ENCODE results near the gene PSMB8.
A peak's percentile ranks its signal among the peaks of the same experiment; 100 is the strongest.
"Not testable (repeated sequence)": the region's sequence is repeated elsewhere in the genome, so short reads cannot be mapped to it uniquely, and the experiment has no call there.

PSMB8 gene

DNA sequence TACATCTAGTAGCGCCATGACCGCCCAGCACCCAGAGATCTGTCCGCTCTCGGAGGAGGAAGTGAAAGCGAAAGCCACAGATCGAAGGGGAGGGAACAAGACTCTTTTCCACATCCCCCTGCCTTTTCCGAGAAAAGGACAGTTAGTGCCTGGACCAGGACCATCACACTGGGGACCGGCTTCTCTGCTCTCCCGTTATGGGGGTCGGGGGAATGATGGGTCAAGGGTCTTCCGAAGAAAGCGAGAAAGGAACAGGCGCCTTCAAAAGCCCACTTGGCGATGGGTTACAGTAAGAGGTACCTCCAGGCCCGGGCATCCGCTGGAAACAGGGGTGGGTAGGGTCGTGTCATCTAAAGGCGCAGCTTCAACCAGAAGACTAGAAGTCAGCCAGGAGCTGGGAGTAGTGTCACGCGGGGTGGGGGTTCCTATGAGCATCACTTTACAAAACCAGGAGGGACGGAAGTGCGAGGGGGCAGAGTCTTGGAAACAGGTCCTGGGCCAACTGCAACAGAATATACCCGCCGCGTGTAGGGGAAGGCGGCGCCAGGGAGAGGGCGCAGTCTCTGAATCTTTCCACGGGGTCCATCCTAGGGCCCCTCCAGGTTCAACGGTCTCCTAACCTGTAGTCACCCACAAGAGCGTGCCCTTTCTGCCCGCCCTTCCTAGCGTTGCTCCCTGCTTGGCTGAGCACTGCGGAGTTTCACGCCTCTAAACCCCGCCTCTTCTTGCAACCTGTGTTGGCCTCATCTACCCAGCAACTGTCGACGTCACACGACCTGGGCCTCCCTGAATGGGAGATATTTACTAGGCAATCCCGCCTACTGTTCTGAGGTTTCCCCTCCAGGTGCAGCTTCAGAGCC, at the start of gene PSMB8:
Gene PSMB8, minus strand, starts transcription at position 69 of the 860 bp plus-strand sequence. Its CDS starts 51 bp downstream, at position 18.
- peak; percentile 93 for DNase-seq

DNA sequence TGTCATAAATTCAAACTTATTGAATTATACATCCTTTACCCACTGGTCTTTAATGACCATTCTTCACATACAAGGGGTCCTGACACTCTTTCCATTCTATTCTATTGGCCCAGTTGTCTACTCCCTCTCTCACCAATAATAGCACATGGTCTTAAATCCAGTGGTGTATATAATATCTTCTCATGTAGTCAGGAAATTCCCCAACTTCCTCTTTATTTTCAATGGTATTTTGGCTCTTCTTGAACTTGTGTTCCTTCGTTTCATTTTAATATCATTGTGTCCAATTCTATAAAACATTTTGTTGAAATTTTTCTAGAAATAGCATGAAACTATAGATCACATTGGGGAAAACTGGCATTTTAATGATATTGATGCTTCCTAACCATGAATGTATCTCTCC, 47.0 kb upstream of the PSMB8 start:
- DNase-seq, result no peak

DNA sequence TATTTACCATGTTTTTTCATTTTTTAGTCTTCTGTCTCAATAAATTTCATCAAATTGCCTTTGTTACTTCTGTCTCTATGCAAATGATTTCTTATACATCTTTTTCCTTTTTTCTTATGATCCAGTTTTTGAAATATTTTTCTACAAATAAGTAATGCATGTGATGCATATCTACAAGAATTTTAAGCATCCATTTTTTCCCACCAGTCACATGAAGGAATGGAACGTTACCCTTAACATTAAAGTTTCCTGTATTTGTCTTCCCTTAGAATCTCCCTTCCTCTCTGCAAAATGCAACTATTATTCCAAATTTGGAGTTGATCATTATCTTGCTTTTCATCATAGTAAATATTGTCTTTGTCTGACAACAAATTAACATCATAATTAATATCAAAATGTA, 45.7 kb upstream of the PSMB8 start:
- DNase-seq, result no peak

DNA sequence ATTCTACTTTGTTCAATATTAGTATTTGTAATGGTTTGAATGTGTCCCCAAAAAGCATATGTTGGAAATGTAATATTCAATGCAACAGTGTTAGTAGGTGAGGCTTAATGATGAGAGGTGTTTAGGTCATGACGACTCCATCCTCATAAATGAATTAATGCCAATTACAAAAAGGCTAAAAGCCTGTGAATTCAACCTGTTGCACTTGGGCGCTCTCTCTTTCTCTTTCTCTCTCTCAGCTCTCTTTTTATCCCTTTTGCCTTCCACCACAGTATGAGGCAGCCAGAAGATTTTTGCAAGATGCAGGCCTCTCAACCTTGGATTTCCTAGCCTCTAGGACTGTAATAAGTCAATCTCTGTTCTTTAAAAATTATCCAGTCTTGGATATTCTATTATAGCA, 44.7 kb upstream of the PSMB8 start:
- DNase-seq, result no peak

DNA sequence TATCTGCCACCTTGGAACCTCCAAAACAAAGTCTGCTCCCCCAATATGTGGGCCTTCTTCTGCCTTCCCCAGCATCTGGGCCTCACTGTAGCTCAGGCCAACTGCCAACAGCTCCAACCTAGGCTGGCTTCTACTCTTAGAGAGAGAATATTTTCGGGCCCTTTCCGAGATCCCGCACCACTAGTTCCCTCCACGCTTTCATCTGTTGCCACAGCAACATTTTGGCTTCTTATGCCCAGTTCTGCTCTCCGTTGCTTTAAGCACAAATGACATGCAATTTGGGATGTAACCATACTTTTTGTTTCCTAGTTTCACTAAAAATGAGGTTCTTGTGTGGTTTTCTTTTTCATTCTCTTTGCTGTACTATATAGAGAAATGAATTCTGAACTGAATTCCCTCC, 43.8 kb upstream of the PSMB8 start:
- DNase-seq, result no peak

DNA sequence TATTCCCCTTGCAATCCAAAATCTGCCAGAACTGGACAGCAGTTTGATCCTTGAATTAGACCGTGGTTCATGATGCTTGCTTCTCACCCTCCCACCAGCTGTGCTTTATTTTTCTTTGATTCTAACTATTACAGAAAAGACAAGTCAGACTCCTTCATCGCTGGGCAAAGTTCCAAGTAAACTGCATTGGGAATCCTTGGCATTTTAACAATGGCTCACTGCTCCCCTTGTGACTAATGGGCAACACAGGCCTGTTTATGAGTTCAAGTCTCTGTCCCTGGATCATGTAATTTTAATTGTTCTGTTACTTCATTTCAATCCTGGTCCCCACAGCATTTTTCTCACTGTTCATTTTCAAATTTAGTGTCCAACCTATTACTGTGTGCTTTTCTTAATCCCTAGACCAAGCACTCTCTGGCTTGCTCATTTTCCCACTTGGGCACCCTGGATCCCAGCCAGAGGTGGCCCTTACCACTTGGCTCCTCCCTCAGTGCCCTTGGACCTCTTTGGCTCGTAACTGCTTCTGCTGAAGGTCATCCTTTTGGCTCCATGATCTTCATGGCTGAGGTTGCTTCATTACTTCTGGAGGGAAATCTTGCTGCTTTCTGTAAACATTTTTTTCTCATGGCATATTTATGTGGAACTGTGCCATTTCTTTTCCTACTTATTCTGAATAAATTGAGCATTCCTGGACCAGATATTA, 43.0 kb upstream of the PSMB8 start:
- DNase-seq, result no peak

DNA sequence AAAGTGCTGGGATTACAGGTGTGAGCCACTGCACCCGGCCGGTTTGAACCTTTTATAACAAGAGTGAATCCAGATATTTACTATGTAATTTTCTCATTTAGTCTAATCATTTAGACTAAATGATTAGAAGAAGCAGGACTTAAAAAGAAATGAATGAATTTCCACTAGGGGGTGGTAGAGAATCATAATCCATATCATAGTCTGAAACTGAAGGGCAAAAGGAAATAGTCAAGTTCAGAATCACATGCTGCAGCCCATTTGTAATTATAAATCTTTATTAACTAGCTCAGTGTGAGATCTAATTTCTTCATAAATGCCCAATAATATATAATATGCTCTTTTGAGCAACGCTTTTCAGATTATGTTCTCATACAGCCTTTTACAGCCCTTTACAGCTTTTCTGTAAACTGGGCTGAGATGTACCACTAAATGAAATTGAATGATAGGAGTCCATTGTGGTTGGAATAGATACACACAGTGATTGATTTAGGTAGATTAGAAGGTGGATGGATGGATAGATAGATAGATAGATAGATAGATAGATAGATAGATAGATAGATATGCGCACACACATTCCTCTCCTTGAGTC, 41.9 kb upstream of the PSMB8 start:
- no peak for DNase-seq

DNA sequence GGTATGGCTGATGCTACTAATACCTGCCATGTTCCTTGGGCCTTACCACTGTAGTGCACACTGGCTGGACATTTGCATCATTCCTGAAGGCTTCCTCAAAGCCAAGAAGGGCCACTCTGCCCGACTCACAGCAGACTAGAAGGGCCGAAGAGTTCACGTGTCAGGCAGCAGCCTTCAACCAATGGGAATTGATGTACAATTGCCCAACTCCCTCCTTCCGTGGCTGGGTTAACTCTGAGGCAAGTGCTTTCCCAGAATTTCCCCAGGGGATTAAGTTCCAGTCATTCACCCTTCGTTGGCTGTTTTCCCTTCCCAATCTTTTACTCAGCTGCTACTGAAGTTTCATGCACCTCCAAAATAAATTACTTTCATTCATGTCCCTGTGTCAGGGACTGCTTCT, 39.9 kb upstream of the PSMB8 start:
- no peak for DNase-seq

DNA sequence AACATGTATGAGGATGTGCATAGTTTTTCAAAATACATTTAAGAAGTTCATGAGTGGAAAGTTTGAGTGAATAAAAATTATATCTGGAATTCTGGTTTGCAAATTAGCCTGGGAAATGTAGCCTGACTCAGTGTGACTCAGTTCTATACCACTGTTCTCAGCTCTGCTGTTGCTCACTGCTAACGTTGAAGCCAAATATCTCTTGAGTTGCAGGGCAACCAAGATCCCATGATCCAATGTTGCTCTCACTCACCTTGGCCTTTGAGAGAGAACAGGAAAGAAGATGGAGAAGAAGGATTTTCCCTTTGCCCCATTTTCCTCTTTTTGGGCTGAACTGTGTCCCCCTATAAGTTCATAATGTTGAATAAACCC, 39.0 kb upstream of the PSMB8 start:
- no peak for DNase-seq

DNA sequence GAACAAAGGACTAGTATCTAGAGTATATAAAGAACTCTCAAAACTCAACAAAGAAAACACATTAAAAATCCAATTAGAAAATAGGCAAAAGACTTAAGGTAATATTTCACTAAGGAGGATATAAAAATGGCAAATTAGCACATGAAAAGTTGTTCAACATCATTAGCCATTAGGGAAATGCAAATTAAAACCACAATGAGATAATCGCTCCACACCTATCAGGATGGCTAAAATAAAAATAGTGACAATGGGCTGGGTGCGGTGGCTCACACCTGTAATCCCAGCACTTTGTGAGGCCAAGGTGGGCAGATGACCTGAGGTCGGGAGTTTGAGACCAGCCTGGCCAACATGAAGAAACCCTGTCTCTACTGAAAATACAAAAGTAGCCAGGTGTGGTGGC, 37.1 kb upstream of the PSMB8 start:
- DNase-seq, result not testable (repeated sequence)

DNA sequence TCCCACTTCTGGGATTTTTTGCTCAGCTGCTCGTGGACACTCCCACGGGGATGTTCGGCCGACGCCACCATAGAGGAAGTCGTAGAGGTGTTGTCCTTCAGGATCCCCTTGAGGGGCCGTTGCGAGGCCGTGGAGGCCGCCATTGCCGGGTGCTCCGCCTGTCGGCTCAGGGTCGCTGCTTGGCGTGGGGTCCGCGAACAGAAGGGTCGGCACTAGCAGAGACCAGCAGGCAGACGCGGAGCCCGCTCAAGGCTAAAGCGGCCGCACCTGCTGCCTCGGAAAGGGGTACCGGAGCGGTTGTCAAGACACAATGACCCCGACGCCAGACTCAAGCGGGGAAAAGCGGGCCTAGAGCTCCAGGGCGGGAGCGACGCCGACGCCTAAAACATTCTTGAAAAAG, 35.8 kb upstream of the PSMB8 start:
- DNase-seq, result no peak

DNA sequence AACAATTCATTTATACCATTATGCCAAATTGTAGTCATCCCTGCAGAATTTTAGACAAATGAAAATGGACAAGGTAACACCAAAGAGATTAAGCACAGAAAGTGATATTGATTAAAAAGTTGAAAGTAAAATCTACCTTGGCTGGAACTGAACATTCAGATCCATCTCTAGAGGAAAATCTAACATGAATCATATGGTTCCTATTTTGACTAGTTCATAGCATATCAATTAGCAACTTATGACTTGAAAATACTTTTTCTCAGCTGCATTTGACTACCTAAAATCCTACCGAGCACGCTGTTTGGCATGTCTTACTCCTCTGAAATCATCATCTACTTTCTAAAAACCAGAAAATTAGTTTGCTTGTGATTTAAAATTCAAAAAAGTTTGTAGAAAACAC, 32.8 kb upstream of the PSMB8 start:
- DNase-seq, result no peak

DNA sequence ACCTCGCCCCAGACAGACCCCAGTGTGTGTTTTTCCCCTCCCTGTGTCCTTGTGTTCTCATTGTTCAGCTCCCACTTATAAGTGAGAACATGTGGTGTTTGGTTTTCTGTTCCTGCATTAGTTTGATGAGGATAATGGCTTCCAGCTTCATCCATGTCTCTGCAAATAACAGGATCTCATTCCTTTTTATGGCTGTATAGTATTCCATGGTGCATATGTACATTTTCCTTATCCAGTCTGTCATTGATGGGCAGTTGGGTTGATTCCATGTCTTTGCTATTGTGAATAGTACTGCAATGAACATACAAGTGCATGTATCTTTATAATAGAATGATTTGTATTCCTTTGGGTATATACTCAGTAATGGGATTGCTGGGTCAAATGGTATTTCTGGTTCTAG, 30.1 kb upstream of the PSMB8 start:
- DNase-seq, result not testable (repeated sequence)

DNA sequence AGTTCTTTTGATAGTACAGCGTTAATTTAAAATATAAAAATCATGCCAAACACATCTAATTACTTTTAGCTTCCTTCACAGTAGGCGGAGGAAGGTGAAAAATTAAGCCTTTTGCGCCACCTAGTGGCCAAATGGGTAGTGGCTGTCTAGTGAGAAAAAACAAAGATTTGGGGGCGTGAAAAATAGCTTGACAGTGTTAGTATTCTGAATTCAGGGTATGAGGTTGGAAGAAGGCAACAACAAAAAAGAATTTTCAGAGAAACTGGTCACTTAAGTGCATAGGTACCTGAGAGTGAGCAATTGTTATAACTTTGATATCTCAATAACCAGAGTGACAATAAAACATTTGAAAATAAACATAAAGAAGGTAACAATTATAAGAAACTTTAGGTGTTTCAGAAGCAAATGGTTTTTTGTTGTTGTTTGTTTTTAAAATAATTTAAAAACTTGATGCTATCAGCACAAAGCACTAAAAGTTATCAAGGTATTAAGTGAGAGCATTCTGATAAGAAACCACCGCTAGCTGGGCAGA, 24.5 kb upstream of the PSMB8 start:
- DNase-seq, result peak; percentile 21

DNA sequence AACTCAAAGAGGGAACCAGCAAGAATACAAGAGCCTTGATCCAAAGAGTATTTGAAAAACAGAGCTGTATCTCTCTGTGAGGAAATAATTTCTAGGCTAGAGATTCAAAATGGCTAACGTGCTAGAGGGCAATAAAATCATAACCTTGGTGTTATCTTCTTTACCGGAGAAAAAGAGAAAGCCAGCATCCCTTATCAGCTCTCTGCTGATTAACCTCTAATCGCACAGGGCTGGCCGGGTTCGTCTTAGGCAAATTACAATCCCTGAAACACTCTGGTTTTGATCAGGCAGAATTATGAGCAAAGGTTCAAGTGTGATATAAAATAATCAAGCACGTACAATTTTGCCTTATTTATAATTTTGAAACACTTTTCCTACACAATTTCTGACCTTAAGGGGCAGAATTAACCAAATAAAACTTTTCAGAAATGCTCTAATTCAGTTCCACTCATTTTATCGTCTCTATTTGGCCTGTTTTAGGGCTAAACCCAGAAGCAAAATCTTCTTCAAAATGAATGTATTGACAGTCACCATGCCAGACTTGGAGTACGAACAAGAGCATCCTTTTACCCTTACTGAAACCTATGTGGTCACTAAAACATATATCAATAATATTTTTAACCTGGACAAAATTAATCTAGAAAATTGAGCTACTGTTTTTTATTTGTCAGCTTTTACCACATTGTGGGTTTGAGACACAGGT, 23.9 kb upstream of the PSMB8 start:
- DNase-seq, result no peak

DNA sequence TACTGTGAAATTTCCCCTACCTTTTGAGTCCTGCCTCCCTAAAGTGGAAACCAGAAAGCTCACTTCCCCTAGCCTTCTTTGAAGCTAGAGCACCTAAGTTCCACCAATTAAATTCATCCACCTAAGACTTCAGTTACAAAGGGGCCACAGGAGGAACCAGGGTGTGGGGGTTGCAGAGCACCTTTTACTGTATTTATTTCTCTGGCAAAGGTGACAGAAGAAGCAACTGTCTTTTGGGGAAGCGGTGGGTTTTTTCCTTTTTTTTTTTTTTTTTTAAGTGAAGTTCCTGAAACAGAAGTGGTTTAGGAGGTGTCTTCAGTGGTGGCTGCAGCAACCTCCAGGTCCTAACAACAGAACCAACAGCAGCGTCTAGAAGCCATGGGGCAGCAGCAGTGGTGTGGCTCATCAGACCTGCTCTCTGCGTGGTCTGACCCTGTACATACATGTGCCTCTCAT, 23.2 kb upstream of the PSMB8 start:
- DNase-seq, result no peak

DNA sequence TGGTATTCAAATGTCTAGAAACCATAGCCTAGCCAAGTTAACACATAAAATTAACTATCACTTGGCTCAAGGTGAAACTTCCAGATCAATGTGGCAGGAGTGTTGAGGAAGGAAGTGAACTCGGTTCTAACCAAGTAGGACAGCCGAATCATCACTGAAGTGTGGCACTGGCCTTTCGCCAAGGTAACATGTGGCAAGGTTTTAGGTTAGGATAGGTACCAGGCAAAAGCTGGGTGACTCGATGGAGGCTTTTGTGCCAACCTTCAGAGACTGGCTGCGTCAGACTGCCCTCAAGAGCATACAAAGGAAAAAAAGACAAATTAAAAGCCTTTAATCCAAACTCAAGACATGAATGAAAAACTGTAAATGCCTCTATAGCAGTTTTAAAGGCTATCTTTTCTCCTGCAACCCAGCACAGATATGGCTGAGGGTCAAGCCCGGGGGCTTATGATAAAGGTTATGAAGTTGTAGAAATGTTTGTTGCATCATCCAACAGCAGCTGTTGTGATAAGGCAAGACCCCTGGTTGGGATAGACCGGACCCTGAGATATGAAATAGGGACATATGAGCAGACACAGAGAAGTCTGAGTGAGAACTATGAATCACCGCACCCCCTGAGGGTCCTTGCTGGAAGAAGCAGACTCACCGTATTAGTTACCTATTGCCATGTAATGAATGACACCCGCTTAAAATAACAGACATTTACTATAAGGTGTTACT, 22.0 kb upstream of the PSMB8 start:
- no peak for DNase-seq

DNA sequence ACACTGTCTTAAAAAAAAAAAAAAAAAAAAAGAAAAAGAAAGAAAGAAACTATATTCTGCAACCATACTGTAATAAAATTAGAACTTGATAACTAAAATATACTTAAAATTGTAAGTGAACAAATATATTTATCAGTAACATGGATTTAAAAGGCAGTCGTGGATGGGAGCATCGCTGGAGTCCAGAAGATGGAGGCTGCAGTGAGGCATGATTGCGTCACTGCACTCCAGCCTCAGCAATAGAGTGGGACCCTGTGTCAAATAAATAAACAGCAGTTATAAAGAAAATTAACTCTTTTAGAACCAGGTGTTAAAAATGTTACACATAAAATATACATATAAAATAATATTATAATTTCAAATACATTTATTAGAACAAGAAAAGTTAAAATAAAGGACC, 18.9 kb upstream of the PSMB8 start:
- no peak for DNase-seq

DNA sequence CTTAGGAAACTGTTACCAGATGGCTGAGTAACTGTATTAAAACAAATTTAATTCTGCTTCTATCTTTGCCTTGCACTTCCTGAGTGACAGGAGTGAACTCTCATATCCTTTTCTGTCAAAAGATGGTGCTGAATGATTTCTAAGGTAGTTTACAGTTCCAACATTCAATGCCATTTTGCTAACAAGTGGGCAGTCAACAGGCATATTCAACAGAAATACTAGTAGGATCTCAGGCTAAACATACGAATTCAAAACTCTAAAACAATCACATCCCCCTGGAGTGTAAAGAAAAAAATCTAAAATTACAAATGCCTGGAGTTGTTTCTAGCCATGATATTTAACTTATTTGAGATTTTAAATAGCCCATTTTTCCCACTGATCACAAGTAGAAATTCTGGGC, 16.8 kb upstream of the PSMB8 start:
- DNase-seq, result no peak

DNA sequence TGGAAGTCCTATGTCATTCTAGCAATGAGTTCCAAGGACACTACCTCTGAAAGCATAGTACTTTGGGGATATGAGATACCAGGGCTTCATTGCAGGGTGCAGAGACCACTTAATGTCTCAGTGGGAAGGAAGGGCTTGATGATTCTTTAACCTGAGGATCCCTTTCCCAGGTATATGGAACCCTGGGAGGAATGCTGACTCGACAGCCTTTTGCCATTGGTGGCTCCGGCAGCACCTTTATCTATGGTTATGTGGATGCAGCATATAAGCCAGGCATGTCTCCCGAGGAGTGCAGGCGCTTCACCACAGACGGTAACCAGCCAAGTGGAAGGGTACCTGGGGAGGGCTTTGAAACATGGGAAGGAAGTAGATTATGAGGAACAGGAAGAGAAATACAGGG, 14.3 kb upstream of the PSMB8 start:
- no peak for DNase-seq

DNA sequence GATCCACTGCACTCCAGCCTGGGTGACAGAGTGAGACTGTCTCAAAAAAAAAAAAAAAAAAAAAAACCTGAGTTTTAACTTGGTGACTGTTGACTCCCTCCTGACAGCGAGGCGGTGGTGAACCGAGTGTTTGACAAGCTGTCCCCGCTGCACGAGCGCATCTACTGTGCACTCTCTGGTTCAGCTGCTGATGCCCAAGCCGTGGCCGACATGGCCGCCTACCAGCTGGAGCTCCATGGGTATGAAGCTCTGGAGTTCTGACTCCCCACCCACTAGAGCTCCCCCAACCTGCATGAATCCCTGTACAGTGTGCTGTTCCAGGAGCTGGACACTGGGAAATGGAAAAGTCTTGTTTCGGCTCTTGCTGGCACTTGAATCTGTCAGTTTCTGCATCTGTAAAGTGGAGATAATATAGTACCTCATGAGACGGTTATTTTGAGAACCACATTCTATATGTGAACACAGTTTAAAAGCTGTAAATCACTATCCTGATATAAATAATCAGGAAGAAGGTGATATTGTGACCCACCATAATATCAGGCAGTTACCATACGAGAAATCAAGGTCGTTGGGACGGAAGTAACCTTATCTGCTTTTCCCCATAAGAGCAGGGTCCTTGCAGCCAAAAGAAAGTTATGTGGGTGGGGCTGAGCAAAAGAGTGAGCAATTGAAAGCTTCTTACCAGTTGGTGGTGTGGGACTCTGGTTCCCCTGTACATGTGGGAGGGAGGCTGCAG, 13.5 kb upstream of the PSMB8 start:
- DNase-seq, result no peak
